Measurements from ENCODE around the gene NFKBIA. TPM values are rescaled to one million over a fixed set of nuclear protein-coding genes. Genes with fewer than 3 reads are reported as not detected.

NFKBIA gene
- total RNA-seq, 6 experiments from 2014 or later: 84.8 to 140 (median 106) TPM

GRCh38 chr14:35391388-35391710 lies 13.2 kb downstream of the NFKBIA start:
- Histone ChIP-seq H3K4me1 (no peaks in the 10 kb centered on the region), H3K27me3 (no peaks in the 10 kb centered on the region), H3K9me3 (no peaks in the 10 kb centered on the region), H3K4me3 (no peak overlapping the region), H3K36me3 (no peaks in the 10 kb centered on the region), H3K27ac (no peak overlapping the region)
- intact Hi-C loops (cut with DNase I): no loop called here
- TF ChIP-seq POLR2A (IDR thresholded peaks at IDR 0.05) (no peak), CTCF (IDR thresholded peaks at IDR 0.05) (no peak)
- DNase-seq (no peak), ATAC-seq (no peak)
- no CpG with 5 or more reads among the region's 3 CpGs for WGBS (ENCODE audit: insufficient coverage, low coverage, low lambda C conversion rate, missing lambda C conversion rate)

GRCh38 chr14:35390577-35391387 lies 13.8 kb downstream of the NFKBIA start:
- DNase-seq (no peak), ATAC-seq (peak in 3 of 4 donors; percentile 23 to 52 (median 34))
- intact Hi-C loops (cut with DNase I): no loop called here
- Histone ChIP-seq H3K36me3 (no peaks in the 10 kb centered on the region), H3K27ac (no peak overlapping the region), H3K27me3 (no peaks in the 10 kb centered on the region), H3K4me1 (peaks cover 0 to 3% (median 1%) of the 10 kb centered on the region in 4 donors), H3K4me3 (no peak overlapping the region), H3K9me3 (no peaks in the 10 kb centered on the region)
- no peak for TF ChIP-seq POLR2A (IDR thresholded peaks at IDR 0.05)
- no peak for TF ChIP-seq CTCF (IDR thresholded peaks at IDR 0.05)
- WGBS (ENCODE audit: insufficient coverage, low coverage, low lambda C conversion rate, missing lambda C conversion rate): 66% methylated on average over 4 of the region's 9 CpGs

- no peak for TF ChIP-seq CTCF (IDR thresholded peaks at IDR 0.05)
- TF ChIP-seq POLR2A (IDR thresholded peaks at IDR 0.05): no peak
- no peak overlapping the region for H3K4me3 ChIP-seq
- no peak for ATAC-seq
- H3K9me3 ChIP-seq: no peaks in the 10 kb centered on the region
- WGBS (ENCODE audit: insufficient coverage, low coverage, low lambda C conversion rate, missing lambda C conversion rate): 98% methylated on average over 6 of the region's 9 CpGs
- DNase-seq: no peak
- H3K4me1 ChIP-seq: peaks cover 0 to 10% (median 3%) of the 10 kb centered on the region in 4 donors
- no peaks in the 10 kb centered on the region for H3K27me3 ChIP-seq
- intact Hi-C loops (cut with DNase I): no loop called here
- no peak overlapping the region for H3K27ac ChIP-seq
- no peaks in the 10 kb centered on the region for H3K36me3 ChIP-seq
Measured at GRCh38 chr14:35389315-35389667, 15.3 kb downstream of the NFKBIA start.

- ATAC-seq (no peak), DNase-seq (no peak)
- no peaks in the 10 kb centered on the region for H3K27me3 ChIP-seq
- intact Hi-C loops (cut with DNase I): no loop called here
- 67% methylated on average over 4 of the region's 14 CpGs for WGBS (ENCODE audit: insufficient coverage, low coverage, low lambda C conversion rate, missing lambda C conversion rate)
- no peak overlapping the region for H3K4me3 ChIP-seq
- H3K9me3 ChIP-seq: no peaks in the 10 kb centered on the region
- H3K4me1 ChIP-seq: peaks cover 0 to 10% (median 3%) of the 10 kb centered on the region in 4 donors
- no peaks in the 10 kb centered on the region for H3K36me3 ChIP-seq
- no peak overlapping the region for H3K27ac ChIP-seq
- TF ChIP-seq POLR2A (IDR thresholded peaks at IDR 0.05): no peak
- TF ChIP-seq CTCF (IDR thresholded peaks at IDR 0.05): no peak
Measured at GRCh38 chr14:35388656-35389314, 15.8 kb downstream of the NFKBIA start.

Data from right lobe of liver (tissue), 6 donors.